Measurements from ENCODE around the gene FLOT1. TPM values are rescaled to one million over a fixed set of nuclear protein-coding genes. Genes with fewer than 3 reads are reported as not detected.
A peak's percentile ranks its signal among the peaks of the same experiment; 100 is the strongest.

The FLOT1 gene
- total and polyA plus RNA-seq, 12 donors = 162 to 599 (median 348) TPM

DNA sequence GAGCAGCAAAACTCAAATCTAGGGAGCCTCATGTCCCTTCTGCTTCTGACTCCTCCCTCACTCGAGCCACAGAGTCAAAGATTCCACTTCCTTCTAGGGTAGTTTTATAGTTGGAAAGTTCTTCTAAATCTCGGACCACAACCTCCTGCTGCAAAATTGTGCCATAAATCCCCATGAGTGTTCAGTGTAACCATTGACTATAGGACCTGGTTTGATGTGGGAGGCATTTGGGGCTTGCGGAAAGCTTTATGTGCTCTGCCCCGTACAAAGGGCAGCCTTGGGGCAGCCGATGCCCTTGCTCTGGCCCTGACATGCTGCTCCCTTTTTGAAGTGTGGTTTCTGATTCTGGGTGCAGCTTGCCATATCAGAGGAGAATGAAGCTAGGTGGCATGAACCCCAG is 45.5 kb upstream of the FLOT1 start:
- WGBS, 4 donors = 44 to 60% (median 46%) methylated on average over 4 to 5 of the region's 5 CpGs
- Histone ChIP-seq H3K27me3 (no peaks in the 10 kb centered on the region), H3K27ac (peak overlapping the region in 1 of 5 donors; percentile 75), H3K4me3 (no peak overlapping the region), H3K36me3 (replicated peaks in 1 of 2) (no peaks in the 10 kb centered on the region), H3K9me3 (replicated peaks in 1 of 3) (no peaks in the 10 kb centered on the region), H3K4me1 (replicated peaks in 1 of 2) (peaks cover 0 to 1% of the 10 kb centered on the region in 2 donors)
- no peak for TF ChIP-seq POLR2A (IDR thresholded peaks at IDR 0.05)
- TF ChIP-seq, protein P1, sequence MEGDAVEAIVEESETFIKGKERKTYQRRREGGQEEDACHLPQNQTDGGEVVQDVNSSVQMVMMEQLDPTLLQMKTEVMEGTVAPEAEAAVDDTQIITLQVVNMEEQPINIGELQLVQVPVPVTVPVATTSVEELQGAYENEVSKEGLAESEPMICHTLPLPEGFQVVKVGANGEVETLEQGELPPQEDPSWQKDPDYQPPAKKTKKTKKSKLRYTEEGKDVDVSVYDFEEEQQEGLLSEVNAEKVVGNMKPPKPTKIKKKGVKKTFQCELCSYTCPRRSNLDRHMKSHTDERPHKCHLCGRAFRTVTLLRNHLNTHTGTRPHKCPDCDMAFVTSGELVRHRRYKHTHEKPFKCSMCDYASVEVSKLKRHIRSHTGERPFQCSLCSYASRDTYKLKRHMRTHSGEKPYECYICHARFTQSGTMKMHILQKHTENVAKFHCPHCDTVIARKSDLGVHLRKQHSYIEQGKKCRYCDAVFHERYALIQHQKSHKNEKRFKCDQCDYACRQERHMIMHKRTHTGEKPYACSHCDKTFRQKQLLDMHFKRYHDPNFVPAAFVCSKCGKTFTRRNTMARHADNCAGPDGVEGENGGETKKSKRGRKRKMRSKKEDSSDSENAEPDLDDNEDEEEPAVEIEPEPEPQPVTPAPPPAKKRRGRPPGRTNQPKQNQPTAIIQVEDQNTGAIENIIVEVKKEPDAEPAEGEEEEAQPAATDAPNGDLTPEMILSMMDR (IDR thresholded peaks at IDR 0.05) = no peak
- intact Hi-C loops (cut with DNase I) = no loop called here
- DNase-seq = peak in 1 of 7 donors; percentile 33

DNA sequence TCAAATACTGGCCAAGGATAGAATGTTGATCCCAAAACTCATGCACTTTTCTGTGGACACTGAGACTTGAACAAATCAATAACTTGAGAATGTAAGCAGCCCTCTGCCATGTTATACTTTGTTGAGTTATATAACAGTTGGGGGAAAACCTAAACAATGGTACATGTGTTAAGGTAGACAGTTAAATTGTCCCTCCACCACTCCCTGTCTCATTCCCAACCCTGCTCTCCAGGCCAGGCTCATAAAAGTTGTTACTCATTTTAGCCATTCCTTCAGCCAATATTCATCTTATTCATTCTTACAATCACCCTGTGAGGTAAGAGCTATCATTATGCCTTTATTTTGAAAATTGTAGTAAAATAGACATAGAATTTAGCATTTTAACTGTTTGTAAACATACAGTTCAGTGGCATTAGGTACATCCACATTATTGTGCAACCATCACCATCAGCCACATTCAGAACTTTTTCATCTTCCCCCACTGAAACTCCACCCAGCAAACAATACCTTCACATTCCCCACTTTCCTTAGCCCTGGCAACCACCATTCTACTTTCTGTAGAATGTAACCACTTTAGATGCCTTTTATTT is 40.0 kb upstream of the FLOT1 start:
- H3K4me1 ChIP-seq (replicated peaks in 1 of 2) = peaks cover 30 to 54% of the 10 kb centered on the region in 2 donors
- peak overlapping the region; percentile 87 to 98 (median 93) for H3K27ac ChIP-seq
- TF ChIP-seq, protein P1 (IDR thresholded peaks at IDR 0.05) = no peak
- TF ChIP-seq POLR2A (IDR thresholded peaks at IDR 0.05) = no peak
- DNase-seq = peak in 1 of 7 donors; percentile 40
- H3K4me3 ChIP-seq = no peak overlapping the region
- H3K9me3 ChIP-seq (replicated peaks in 1 of 3) = no peaks in the 10 kb centered on the region
- no peaks in the 10 kb centered on the region for H3K27me3 ChIP-seq
- intact Hi-C loops (cut with DNase I) = loop anchor here in 1 of 2 donors (5.0 kb wide), 1 partner anchor 35 kb away; no protein-coding TSS in a partner anchor
- H3K36me3 ChIP-seq (replicated peaks in 1 of 2) = no peaks in the 10 kb centered on the region

DNA sequence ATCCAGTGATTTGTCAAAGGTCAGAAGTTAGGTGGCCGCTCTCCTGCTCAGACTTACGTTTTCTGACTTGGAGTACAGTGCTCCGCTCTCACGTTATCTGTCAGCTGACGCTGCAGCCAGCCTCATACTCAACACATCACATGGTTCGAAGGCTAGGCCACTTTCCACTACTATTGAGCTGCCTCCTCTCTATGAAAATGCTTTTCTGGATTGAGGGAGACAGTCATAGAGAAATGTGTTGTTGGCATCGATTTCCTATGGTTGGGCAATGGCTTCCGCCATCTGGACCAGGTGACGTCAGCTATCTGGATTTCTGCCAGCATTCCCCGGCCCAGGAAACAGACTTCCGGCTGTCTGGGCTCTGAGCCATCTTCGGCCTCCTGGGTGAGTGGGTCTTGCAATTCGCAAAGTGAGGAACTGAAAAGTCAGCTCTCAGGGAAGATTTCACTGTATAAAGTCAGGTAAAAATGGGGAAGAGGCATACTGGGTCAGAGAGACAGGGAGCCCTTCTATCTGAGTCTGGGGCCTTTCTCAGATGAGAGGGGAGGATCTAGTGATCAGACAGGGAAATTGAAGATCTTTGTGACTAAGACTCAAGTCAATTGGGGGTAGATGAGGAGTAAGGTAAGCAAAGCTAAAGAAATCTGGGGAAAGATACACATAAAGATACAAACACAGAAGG is 39.4 kb upstream of the FLOT1 start:
- intact Hi-C loops (cut with DNase I) = loop anchor here in 1 of 2 donors (5.0 kb wide), 1 partner anchor 35 kb away; no protein-coding TSS in a partner anchor
- peaks cover 30 to 55% of the 10 kb centered on the region in 2 donors for H3K4me1 ChIP-seq (replicated peaks in 1 of 2)
- H3K4me3 ChIP-seq = no peak overlapping the region
- H3K9me3 ChIP-seq (replicated peaks in 1 of 3) = no peaks in the 10 kb centered on the region
- H3K27me3 ChIP-seq = no peaks in the 10 kb centered on the region
- H3K36me3 ChIP-seq (replicated peaks in 1 of 2) = no peaks in the 10 kb centered on the region
- peak overlapping the region; percentile 87 to 98 (median 93) for H3K27ac ChIP-seq
- WGBS, 4 donors = 2 to 4% (median 3%) methylated on average over 13 of the region's 13 CpGs
- peak; percentile 98 to 99 (median 99) for DNase-seq
- TF ChIP-seq POLR2A (IDR thresholded peaks at IDR 0.05) = peak in 1 of 2 donors; percentile 60
- TF ChIP-seq, protein P1 (IDR thresholded peaks at IDR 0.05) = no peak

GRCh38 chr6:30781395-30781742 is 38.9 kb upstream of the FLOT1 start:
- no peak overlapping the region for H3K4me3 ChIP-seq
- H3K4me1 ChIP-seq (replicated peaks in 1 of 2) = peaks cover 30 to 55% of the 10 kb centered on the region in 2 donors
- intact Hi-C loops (cut with DNase I) = loop anchor here in 1 of 2 donors (5.0 kb wide), 1 partner anchor 34 kb away; no protein-coding TSS in a partner anchor
- DNase-seq = no peak
- WGBS, 4 donors = 55 to 89% (median 82%) methylated on average over 4 of the region's 4 CpGs
- no peaks in the 10 kb centered on the region for H3K27me3 ChIP-seq
- H3K27ac ChIP-seq = peak overlapping the region; percentile 87 to 98 (median 93)
- no peaks in the 10 kb centered on the region for H3K36me3 ChIP-seq (replicated peaks in 1 of 2)
- no peaks in the 10 kb centered on the region for H3K9me3 ChIP-seq (replicated peaks in 1 of 3)
- peak in 1 of 2 donors; percentile 28 for TF ChIP-seq POLR2A (IDR thresholded peaks at IDR 0.05)
- TF ChIP-seq, protein P1 (IDR thresholded peaks at IDR 0.05) = no peak
